ENCODE measurements around the gene DTNBP1.

DNA sequence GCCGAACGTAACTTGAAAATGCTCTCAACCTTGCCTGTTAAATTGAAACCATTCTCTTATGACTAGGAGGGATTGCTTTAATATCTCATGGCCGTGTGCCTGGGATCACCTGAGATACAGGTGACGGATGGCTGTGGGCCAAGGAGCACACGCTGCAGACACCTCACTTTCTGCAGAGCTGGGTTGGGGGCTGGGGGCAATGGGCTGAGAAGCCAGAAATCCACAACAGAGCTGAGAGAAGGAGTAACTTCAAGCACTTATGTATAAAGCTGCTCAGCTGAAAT lies 170.9 kb downstream of the DTNBP1 start:
- TF ChIP-seq EZH2 (IDR thresholded peaks at IDR 0.05; ENCODE audit: insufficient read depth, poor library complexity, severe bottlenecking) = no peak
- TF ChIP-seq EZH2phosphoT487 (IDR thresholded peaks at IDR 0.05; ENCODE audit: insufficient read depth, low read depth) = no peak

All from GM23248 (cell line).